Astrocyte of the hippocampus (primary cell): ENCODE data around the gene EFCAB8.
"Not testable (repeated sequence)": the region's sequence is repeated elsewhere in the genome, so short reads cannot be mapped to it uniquely, and the experiment has no call there.

Experiments
- DNase-seq: peaks from one replicate; pipeline ENCODE4 v3.0.0; 2011; ENCODE audit warnings: low read depth, low spot score

The EFCAB8 gene

DNA sequence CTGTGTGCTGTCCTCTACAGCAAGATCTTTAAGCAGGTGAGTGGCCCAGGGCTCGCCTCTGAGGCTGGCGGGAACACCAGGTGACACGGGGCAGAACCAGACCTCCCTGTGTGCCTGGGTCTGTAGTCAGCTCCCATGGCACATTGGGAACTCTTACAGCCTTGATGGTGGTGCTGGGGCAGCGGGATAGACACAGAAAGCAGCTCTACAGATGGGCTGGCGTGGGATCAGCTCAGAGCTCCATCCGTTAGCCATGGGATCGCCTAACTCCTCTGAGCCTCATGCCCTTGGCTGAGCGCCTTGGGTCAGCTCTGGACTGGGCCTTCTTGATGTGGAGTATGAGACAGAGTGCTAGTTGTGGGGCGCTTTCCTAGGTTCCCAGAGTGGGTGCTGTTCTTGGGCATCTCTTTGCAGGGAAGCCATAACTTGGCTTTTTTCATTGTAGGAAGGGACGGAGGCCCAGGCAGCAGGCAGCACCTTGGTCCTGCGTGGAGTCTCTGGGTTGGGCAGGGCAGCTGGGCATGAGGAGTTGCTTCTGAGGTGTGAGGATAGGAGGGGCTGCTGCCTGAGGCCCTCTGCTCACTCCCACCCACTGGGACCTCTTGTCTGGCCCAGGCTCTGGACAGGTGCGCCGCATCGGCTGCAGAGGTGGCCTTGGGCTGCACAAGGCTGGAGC is 51.3 kb downstream of the EFCAB8 start:
- DNase-seq = no peak

DNA sequence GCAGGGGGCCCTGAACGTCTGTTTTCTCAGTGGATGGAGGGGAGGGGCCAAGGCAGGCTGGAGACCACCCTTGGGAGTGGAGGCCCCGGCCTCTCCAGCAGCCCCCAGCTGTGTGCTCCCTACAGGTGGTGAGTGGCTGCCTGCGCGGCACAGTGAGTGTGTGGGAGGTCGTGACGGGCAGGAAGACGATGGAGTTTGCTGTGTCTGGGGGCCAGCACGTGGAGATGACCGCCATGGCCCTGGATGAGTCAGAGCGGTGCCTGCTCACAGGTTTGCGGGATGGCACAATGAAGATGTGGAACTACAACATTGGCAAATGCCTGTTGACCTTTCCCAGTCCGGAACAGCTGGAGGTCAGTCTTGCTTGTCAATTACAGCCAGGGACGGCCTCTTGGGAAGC is 52.6 kb downstream of the EFCAB8 start:
- no peak for DNase-seq

DNA sequence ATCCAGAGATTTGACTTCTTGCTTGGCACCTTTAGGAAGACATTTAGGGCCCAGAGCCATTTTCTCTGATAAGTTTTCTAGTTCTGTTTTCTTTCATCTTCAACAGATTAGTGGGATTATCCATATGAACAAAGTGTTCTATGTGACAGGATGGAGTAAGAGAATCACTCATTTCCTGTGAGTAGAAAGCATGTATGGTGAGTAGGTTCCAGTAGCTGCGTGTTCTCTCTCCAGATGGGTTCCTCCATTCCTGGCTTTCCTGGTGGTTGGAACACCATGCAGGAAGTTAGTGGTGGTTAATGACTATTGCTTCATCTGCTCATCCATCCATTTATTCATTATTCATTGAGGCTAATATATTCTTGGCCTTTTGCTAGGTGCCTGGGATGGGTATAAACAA is 54.0 kb downstream of the EFCAB8 start:
- DNase-seq = no peak

DNA sequence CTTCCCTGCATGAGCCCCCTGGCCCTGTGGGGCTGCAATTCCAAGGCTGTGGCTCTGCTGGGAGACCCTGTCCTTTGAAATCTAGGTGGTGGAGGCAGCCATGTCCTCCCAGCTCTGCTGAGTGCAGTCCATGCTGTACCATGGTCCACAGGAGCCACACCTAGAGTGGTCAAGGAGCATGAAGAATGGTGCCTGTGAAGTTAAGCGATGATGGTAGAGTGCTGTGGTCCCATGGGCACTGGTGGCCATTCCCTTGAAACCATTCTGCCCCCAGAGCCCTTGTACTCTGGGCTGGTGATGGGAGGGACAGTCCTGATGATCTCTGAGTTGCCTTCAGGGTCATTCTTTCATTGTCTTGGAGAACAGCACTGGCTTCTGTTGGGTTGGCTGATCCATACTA is 55.3 kb downstream of the EFCAB8 start:
- no peak for DNase-seq

DNA sequence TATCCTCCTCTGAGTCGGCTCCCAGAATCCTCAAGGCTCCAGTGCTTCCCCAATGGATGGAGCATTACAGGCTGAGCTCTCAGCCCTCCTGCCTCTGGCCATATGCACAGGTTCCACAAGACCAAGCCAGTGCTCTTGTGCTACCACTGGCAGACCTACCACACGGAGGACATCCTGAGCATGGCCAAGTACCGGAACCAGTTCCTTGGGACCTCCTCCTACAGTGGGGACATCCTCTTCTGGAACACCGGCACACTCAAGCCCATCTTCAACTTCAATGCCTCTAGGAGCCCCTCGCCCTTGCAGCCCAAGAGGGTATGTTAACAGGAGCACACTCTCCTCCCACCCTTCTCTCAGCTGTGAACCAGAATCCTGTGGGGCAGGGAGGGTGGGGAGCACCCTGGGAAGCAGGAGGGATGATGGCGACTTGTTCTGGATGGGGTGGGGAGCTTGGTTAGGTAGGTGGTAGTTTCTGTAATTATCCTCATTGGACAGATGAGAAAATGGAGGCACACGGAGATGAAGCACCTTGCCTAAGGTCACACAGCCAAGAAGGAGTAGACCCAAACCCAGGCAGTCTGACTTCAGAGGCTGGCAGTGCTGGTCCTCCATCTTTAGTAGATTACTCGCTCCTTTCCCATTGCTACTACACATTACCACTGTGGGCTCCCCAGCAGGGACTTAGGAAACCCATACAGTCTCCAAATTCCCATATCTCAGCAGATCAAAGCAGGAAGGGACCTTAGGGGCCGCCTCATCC is 58.6 kb downstream of the EFCAB8 start:
- DNase-seq = no peak

DNA sequence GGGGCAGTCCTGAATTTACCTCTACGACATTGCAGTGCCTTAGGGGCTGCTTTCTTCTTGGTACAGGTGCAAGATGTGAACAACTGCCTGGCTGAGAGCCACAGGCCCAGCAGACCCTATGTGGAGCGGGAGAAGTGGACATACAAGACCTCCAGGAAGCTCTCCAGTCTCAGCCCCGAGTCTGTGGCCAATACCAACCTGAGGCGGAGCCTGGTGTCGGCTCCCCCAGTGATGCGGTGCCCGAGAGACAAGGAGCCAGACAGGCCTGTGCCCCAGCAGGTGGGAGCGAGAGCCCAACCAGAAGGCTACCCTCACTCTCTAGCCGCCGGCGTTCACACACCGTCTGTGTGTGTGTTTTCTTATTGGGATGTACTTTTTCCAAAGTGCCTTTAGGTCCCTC is 59.6 kb downstream of the EFCAB8 start:
- no peak for DNase-seq

DNA sequence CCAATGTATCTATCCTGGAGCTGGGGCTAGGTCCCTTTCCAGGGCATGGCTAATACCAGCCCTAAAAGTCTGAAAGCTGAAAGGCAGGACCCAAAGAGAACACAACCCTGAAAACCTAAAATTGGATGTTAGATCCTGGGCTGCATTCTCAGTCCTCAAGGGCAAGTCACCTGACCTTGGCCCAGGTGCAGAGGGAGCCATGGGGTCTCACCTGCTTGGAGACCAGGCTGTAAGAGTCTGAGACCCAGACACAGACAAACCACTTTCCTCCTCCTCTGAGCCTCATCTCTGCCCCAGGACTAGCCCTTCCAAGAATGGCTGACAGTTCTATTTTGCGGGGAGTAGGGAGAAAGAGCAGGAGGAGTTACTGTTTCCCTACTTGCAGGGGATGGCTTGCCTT is 60.0 kb downstream of the EFCAB8 start:
- DNase-seq = no peak

DNA sequence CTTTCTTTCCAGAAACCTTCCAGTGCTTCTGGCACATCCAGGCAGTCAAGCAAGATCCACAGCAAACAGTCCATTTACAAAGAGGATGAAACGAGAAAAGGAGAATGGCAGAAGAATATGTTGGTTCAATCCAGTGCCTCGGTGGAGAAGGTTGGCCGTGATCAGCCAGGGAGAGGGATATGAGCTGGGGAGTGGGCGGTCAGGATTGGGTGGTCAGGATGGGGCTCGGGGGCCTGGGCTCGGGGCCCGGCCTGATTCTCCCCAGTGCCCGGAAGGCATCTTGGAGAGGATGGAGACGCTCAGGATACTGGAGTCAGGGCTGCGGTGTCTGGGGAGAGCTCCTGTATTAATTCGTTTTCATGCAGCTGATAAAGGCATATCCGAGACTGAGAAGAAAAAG is 61.3 kb downstream of the EFCAB8 start:
- no peak for DNase-seq

DNA sequence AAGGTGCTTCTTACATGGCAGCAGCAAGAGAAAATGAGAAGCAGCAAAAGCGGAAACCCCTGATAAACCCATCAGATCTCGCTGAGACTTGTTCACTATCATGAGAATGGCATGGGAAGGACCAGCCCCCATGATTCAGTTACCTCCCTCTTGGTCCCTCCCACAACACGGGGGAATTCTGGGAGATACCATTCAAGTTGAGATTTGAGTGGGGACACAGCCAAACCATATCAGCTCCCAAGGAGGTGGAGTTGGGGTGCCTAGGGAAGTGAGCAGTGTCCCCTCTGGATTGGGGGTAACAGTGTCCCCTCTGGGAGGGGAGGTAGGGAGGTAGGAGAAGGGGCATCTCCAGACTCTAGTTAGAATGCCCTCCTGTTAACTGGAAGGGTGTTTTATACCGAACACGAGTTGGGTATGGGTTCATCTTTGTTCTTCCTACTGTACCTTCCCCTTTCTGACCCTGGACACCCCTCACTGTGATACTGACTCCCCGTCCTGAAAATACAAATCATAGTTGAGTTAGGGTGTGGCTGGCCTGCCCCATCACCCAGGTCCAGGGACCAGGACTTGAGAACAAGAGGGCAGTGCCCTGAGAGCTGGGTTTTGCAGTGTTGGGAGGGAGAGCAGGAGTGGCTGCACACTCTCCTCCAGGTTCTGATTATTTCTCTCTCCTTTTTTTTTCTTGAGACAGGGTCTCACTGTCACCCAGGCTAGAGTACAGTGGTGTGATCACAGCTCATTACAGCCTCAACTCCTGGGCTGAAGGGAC is 62.0 kb downstream of the EFCAB8 start:
- DNase-seq = no peak

DNA sequence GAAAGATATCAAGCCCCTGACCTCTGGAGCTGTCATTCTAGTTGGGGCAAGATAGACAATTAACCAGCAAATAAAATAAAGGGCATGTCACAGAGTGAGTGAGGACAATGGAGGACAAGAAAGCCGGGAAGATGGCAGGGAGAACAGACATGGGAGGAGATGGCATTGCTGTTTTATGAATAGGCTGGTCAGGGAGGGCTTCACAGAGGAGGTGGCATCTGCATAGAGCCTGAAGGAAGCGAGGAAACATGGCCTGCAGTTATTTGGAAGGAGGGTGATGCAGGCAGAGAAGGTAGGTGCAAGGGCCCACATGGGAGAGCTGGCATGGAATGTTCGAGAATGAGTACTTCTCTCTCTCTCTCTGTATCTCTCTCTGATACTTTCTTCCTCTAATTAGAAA is 63.7 kb downstream of the EFCAB8 start:
- no peak for DNase-seq

DNA sequence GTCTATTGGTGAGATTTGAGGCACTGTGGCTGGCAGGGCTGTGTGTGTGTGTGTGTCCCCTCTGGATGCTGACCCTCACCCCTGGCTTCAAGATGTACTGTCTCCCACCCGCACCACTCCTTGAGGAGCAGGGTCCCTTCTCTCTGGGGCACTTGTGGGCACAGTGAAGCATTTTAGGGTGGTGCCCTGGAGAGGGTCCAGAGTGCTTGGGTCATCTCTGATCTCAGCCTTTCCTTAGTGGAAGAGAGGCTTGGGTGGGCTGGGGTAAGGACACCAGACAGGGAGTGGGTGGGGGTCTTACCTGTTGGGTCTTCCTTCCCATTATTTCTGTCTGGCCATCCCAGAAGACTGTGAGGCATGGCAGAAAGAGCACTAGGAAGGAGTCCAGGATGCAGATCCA is 66.1 kb downstream of the EFCAB8 start:
- DNase-seq = no peak

DNA sequence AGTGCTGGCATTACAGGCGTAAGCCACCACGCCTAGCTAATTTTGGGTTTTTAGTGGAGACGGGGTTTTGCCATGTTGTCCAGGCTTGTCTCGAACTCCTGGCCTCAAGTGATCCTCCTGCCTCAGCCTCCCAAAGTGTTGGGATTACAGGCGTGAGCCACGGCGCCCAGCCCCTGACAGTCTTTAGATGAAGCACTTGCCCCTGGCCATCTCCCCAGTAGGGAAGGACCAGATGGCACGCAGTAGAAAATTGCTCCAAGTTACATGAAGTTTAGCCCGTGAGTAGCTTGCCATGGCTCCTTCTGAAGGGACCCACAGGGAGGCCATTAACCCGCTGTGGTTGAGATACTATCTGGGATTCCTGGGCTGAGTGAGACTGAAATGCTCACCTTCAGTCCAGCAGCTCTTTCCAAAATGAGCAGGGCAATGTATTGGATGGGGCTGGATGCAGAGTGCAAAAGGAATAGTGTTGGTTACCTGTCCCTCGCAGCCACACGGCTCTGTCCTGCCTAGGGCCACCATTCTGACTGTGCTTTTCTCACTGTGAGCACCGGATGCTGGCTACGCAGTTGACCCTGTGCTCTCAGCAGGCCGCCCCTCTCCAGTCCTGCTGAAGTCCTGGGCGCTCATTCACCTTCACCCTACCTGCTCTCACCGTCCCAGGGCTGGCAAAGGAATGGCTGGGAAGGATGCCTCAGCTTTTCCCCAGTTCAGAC is 66.9 kb downstream of the EFCAB8 start:
- DNase-seq = no peak

DNA sequence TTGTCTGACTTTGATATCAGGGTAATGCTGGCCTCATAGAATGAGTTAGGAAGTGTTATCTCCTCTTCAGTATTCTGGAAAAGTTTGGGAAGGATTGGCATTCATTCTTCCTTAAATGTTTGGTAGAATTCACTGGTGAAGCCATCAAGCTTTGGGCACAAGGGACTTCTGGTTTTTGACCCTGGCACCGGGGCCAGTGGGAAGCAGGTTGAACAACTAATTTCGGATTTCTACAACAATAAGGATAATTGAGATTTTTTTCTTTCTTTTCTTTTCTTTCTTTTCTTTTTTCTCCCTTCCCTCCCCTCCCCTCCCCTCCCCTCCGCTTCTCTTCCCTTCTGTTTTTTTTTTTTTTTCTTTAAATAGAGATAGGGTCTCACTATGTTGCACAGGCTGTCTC is 70.4 kb downstream of the EFCAB8 start:
- DNase-seq = no peak

DNA sequence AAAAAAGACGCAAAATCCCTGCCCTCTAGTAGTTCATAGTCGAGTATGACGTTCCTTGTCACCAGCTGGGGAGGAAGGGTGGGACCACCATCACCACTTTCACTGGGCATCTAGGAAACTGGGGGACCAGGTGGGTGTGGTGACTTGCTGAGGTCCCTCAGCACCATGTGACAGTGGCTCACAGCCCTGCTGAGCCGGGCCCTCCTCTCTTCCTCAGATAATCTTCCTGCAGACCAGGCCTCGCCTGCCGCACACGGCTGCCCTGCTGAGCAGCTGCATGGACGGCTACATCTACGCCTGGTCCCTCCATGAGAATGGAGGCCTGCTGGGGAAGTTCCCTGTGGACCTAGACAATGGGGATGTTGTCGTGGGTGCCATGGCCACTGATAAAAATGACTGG is 71.5 kb downstream of the EFCAB8 start:
- DNase-seq = no peak

DNA sequence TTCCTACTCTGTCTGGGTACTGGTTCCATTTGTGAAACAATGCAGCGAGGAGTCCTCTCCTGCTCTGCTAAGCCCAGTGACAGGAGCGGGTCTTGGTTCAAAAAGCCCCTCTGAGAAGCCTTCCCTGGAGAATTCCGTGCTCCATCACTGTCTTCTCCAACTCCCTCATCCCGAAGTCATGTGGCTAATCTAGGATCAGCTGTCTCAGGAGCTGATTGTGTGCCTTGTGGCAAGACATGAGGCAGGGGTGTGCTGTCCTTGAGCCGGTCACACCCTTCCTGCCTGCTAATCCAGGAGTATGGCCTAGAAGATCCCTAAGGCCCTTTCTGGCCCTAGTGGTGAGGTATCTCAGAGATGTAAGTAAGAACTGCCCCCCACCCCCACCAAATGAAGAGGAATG is 72.0 kb downstream of the EFCAB8 start:
- no peak for DNase-seq

DNA sequence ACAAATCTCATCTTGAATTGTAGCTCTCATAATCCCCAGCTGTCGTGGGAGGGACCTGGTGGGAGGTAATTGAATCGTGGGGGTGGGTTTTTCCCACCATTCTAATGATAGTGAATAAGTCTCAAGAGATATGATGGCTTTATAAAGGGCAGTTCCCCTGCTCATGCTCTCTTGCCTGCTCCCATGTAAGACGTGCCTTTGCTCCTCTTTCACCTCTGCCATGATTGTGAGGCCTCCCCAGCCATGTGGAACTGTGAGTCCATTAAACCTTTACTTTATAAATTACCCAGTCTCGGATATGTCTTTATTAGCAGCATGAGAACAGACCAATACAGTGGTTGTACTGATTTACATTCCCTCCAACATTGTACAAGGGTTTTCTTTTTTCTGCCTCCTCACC is 75.9 kb downstream of the EFCAB8 start:
- DNase-seq = no peak

DNA sequence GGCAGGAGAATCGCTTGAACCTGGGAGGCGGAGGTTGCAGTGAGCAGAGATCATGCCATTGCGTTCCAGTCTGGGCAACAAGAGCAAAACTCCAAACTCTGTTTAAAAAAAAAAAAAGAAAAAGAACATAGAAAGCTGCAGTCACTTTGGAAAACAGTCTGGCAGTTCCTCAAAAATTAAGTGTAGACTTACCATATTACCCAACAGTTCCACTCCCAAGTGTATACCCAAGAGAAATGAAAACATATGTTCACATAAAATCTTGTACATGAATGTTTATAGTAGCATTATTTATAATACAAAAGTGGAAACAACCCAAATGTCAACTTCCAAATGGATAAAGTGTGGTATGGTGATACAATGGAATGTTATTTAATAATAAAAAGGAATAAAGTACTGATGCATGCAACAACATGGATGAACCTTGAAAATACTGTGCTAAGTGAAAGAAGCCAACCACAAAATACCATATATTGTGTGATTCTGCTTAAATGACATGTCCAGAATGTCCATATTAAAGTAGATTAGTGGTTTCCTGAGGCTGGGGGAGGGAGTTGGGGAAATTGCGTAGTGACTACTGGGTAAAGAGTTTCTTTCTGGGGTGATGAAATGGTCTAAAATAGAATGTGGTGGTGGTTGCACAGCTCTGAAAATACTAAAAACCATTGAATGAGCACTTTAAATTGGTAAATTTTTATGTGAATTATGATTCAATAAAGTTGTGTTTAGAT is 82.6 kb downstream of the EFCAB8 start:
- DNase-seq = no peak

DNA sequence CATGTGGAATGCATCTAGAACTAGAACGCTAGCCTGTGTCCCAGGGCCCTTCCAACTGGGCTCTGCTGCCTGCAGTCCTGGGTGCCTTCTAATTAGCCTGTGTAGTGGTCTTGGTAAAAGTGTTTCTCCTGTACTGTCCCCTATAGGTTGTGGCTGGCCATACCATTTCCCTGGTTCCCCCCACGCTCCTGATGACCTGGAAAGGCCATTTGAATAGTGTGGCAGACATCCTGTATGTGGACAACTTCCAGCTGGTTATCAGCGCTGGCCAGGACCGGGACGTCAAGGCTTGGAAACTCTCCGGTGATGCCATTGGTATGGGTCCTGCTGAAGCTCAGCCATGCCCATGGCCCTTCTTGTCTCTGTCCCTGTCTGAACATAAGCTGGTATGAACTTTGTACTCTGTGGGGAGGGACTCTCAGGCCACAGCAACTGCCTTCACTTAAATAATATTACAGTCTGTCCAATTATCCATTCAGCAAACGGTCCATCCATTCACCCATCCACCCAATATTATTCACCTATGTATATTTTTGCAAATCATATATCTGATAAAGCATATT is 84.8 kb downstream of the EFCAB8 start:
- no peak for DNase-seq

DNA sequence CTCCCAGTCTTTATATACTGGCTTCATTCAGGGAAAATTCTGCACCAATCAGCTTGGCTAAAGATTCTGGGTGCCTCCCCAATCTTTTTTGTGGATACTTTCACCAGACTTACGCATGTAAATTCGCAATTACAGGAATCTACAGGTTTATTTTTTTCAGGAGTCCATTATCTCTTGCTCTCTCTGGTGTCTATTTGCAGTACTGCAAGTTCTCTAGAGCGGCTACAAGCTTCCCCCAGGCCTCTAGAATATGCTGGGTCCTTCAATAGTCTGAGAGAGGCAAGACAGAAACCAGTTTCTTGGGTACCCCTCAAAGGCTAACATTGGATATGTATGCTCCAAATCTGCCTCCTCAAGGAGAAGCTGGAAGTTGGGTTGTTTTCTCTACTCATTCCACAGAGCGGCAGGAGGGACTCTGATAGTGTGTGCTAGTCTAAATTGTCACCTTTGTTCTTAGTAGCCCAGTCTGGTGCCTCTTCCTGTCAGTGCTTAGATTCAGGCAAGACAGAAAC is 87.0 kb downstream of the EFCAB8 start:
- peak; percentile 26 for DNase-seq

DNA sequence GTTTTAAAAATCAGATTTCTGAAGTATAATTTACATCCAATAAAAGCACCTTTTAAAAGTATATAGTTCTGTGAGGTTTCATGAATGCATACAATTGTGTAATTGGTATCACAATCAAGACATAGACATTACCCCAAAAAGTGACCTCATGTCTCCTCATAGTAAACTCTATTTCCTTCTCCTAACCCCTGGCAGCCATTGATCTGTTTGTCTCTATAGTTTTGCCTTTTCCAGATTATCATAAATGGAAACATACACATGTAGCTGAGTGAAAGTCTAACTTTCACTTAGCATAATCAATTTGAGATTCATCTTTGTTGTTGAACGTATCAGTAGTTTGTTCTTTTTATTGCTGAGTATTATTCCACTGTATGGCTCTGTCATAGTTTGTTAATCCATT is 87.9 kb downstream of the EFCAB8 start:
- no peak for DNase-seq

DNA sequence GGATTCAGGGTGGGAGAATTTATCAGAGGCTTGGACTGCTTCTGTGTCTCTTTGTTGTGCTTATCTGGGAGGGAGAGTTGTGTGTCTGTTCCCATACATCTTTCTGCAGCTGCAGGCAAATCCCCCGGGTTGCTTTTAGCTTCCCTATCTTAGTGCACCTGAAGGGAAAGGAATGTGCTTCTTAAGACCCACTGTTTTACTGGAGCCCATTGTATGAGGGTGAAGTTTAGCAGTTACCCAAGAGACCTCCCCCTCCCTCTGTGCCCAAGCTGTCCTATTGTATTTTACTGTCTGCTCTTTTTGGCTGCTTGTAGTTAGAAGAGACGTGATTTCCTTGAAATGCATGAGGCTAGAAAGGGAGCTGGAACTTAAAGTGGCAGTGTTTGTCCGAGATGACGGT is 91.8 kb downstream of the EFCAB8 start:
- DNase-seq = not testable (repeated sequence)
